GM19328 (cell line): ENCODE measurements around the gene BMP7.

Experiments used
- ATAC-seq: cut with Tn5 transposase; IDR thresholded peaks from one replicate; pipeline ENCODE4 v1.9.1; 2021; ENCODE audit warnings: mild to moderate bottlenecking, moderate library complexity; ENCODE audit not compliant: unreplicated experiment

Gene BMP7

GRCh38 chr20:57156011-57156729 is 110.3 kb downstream of the BMP7 start:
- no peak for ATAC-seq

GRCh38 chr20:57155415-57155814 is 111.0 kb downstream of the BMP7 start:
- ATAC-seq = no peak

- ATAC-seq = no peak
Observed at GRCh38 chr20:57153238-57153905, 113.1 kb downstream of the BMP7 start.

DNA sequence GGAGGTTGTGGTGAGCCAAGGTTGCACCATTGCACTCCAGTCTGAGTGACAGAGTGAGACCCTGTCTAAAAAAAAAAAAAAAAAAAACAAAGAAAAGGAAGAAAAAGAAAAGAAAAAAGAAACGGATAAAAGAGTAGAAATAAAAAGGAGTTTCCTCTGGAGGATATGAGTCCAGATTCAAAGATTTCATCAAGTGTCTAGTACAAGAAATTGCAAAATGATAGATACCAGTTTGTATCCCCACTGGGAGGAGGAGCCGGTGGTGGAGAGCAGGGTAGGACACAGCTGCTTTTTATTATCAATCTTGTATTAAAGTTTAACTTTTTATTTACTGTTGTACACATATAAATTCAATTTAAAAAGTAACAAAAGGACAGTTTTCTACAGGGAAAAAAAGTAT is 113.9 kb downstream of the BMP7 start:
- ATAC-seq = no peak

DNA sequence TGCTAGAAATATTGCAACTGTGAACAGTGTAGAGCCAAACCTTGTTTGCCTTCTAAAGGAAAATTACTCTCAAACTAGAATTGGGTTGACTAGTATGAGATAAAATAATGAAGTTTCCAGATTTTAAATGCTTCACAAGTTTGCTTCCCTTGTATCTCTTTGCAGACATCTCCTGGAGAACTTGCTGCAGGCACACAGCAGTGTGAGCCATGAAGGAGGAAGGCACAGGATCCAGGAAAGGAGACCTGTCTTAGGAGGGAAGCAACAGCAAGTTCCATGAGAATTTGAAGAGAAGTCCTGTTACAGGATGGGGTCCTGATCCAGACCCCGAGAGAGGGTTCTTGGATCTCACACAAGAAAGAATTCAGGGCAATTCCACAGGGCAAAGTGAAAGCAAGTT is 115.9 kb downstream of the BMP7 start:
- no peak for ATAC-seq

- ATAC-seq = no peak
Observed at GRCh38 chr20:57148263-57148662, 118.2 kb downstream of the BMP7 start.

DNA sequence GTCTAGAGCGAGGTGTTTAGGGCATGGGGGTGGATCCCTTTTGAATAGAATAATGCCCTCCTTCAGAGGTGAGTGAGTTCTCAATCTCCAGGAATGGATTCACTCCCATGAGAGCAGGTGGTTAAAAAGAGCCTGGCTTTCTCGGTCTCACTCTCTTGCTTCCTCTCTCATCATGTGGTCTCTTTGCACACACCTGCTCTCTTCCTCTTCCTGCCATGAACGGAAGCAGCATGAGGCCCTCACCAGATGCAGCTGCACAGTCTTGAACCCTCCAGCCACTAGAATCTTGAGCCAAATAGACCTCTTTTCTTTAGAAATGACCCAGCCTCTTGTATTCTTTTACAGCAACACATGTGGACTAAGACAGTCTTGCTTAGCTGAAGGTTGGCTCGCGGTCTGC is 119.3 kb downstream of the BMP7 start:
- ATAC-seq = no peak

DNA sequence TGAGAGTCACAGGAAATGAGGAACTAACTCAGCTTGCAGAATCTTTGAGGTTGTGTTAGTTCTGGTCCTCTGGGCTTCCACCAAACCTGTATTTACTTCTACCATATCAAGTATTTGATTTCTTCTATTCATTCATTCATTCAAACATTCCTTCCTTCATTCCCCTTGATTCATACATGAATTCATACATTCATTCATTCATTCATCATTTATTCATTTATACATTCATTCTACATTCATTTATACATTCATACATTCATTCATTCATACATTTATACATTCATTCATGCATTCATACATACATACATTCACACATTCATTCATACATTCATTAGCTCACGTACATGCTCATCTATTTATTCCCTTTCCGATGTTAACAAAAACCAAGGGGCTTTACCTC is 120.3 kb downstream of the BMP7 start:
- no peak for ATAC-seq

DNA sequence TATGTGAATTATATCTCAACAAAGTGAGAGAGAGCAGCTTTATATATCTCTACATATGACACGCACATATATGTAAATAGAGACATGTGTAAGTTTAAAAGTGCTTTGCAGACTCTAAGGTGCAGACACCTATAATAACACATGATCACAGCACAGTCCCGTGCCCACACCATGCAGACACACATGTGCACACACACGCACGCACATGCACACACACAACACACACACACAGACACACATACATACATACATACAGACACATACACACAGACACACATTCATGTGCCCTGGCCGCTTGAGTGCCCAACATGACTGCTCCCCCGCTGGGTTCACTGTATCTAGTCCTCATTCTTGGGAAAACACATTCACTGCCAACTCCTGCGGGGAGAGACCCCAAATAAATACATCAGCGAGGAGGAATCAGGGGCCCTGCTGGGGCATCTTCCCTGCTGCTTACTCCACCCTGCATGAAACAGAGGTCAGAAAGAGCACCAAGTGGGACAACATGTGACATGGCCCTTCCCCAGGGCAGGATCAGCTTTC is 121.3 kb downstream of the BMP7 start:
- ATAC-seq = no peak

GRCh38 chr20:57143173-57143572 is 123.3 kb downstream of the BMP7 start:
- ATAC-seq = no peak

GRCh38 chr20:57142667-57143066 is 123.8 kb downstream of the BMP7 start:
- ATAC-seq = no peak

- no peak for ATAC-seq
Observed at GRCh38 chr20:57141492-57141891, 124.9 kb downstream of the BMP7 start.

DNA sequence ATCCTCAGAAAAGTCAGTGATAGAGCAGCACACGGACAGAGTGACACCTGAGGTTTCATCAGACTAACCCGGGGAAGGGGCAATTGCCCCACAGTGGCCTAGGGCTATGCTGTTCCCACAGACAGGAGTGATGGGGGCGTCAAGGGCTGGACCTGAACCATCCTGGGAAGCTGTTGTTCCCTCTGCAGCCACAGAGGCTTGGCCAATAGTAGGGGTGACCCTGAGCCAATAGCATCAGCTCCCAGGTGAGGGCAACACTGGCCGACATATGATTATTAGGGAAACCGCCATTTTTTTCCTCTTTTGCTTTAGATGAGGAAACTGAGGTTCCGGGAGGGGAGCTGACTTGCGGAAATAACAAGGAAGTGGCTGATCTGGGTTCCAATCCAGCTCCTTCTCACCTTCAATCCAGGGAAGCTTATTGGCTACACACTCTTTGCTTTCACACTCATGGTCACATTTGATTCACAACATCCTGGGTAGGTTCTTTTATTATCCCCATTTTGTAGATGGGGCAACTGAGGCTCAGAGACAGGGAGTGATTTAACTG is 126.0 kb downstream of the BMP7 start:
- no peak for ATAC-seq

- no peak for ATAC-seq
Observed at GRCh38 chr20:57139342-57140093, 126.9 kb downstream of the BMP7 start.

DNA sequence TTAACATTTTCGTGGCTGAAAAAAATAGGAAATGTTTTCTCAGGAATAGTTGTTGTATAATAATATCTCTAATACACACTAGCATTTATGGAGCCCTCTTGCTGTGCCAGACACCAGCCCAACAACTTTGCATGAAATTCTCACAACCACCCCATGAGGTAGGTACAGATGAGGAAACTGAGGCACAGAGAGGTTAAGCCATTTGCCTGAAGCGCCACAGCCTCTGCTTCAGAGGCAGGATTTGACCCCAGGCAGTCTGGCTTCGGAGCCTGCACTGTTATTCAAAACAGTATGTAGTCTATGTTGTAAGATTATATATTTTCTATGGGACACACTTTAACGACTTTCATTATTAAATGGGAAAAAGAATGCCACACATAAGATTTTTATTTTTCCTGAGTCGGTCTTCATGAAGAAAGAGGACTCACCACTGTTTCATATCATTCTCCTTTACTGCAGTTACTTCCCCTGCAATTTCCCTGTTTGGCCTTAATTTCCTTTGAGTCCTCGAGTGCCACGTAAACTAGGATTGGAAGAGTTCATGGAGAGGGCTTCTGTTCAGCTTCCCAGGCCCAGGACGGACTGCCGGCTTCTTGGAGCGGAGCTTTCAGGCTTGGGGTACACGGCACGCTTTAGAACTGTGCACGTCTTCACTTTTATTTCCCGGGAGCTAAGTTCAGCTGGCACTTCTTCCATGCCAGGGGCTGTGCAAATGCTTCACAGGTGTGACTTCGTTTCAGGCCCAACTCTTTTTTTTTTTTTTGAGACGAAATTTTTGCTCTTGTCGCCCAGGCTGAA is 128.0 kb downstream of the BMP7 start:
- ATAC-seq = no peak

- ATAC-seq = no peak
Observed at GRCh38 chr20:57137676-57138075, 128.8 kb downstream of the BMP7 start.

- ATAC-seq = no peak
Observed at GRCh38 chr20:57136734-57137133, 129.7 kb downstream of the BMP7 start.

- ATAC-seq = no peak
Observed at GRCh38 chr20:57135875-57136274, 130.6 kb downstream of the BMP7 start.

DNA sequence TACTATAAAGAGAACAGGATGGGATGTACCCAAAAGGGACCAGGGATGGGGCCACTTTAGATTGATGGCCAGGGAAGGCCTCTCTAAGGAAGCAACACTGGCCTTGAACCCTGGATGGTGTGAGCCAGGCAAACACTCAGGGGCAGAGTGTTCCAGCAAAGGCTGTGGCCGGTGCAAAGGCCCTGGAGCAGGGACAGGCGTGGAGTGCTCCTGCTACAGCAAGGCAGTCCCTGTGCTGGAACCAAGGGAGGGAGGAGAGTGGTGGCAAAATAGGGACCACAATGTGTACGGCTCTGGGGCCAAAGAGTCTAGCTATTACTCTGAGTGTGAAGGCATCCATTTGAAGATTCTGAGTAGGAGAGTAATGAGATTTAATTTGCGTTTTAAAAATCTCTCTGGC is 131.6 kb downstream of the BMP7 start:
- ATAC-seq = no peak

DNA sequence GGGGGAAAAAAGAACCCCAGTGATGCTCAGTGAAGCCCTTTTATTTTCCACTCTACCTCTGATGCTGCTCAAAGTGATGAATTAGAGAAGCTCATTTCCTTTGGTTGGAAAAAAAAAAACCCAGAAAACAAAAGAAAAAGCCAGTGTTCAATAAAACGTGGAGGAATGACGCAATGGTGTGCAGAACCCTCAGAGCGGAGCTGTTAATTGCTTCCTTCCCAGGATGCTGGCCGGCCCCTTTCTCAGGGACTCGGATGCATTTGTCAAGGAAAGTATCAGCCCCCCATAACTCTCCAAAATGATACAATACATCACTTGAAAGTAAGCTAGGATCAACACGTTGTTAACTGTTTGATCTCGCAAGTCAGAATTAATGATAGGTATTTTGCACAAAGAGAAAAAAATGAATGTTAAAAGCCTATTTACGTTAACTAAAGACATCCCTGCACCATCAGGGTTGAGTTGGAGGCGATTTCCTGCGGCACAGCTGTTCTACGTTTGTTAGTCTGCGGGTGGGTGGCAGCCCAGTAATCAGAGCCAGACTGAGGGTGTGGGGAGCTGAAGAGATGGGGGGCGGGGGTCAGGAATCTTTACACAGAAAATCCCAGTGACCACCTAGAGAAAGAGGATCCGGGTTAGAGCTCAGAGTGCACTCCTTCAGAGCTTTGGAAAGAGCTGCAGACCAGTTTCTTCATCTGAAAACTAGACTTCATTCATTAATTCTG is 132.4 kb downstream of the BMP7 start:
- no peak for ATAC-seq
